ENCODE results near the gene ARHGEF4.

The ARHGEF4 gene

DNA sequence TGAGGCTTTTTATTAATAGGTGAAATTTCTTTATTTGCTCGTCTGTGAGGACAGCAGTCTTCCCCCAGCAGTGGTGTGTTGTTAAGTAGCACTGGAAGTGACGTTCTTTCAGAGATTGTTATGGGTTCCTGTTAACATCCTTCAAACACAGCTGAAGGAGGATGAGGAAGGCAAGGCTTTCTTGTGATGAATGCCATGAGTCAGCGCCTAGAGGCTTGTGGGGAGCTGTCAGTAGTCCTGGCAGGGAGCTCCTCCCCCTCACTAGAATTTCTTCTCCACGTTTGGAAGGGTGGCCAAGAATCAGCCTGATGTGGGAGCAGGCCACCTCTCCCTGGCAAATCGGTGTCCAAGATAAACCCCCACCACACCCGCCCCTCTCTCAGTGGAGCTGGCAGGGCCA, 113.2 kb downstream of the ARHGEF4 start:
- H3K27me3 ChIP-seq (ENCODE audit: control insufficient read depth in 1 of 2, insufficient read depth in 2 of 2, low read length in 2 of 2): no peaks in the 10 kb centered on the region
- no peaks in the 10 kb centered on the region for H3K9me3 ChIP-seq (ENCODE audit: low read length)
- H3K36me3 ChIP-seq (ENCODE audit: insufficient read depth, low read length): no peaks in the 10 kb centered on the region
- H3K27ac ChIP-seq (ENCODE audit: low read depth, low read length): no peak overlapping the region
- H3K4me3 ChIP-seq (ENCODE audit: low read depth in 1 of 2, low read length in 2 of 2): no peak overlapping the region
- H3K9ac ChIP-seq (ENCODE audit: low read length): no peak overlapping the region
- H3K4me1 ChIP-seq (ENCODE audit: insufficient read depth, low read length): no peaks in the 10 kb centered on the region

DNA sequence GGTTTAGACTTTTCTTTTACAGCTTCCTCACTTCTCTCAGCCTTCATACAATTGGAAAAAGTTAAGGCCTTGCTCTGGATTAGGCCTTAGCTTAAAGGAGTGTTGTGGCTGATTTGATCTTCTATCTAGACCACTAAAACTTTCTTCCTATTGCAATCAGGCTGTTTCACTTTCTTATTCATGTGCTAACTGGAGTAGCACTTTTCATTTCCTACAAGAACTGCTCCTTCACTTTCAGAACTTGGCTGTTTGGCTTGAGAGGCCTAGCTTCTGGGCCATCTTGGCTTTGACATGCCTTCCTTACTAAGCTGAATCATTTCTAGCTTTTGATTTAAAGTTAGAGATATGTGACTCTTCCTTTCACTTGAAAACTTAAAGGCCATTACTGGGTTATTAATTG, 114.3 kb downstream of the ARHGEF4 start:
- Histone ChIP-seq H3K4me1 (ENCODE audit: insufficient read depth, low read length) (no peaks in the 10 kb centered on the region), H3K9me3 (ENCODE audit: low read length) (no peaks in the 10 kb centered on the region), H3K4me3 (ENCODE audit: low read depth in 1 of 2, low read length in 2 of 2) (no peak overlapping the region), H3K27ac (ENCODE audit: low read depth, low read length) (no peak overlapping the region), H3K27me3 (ENCODE audit: control insufficient read depth in 1 of 2, insufficient read depth in 2 of 2, low read length in 2 of 2) (no peaks in the 10 kb centered on the region), H3K9ac (ENCODE audit: low read length) (no peak overlapping the region), H3K36me3 (ENCODE audit: insufficient read depth, low read length) (no peaks in the 10 kb centered on the region)

DNA sequence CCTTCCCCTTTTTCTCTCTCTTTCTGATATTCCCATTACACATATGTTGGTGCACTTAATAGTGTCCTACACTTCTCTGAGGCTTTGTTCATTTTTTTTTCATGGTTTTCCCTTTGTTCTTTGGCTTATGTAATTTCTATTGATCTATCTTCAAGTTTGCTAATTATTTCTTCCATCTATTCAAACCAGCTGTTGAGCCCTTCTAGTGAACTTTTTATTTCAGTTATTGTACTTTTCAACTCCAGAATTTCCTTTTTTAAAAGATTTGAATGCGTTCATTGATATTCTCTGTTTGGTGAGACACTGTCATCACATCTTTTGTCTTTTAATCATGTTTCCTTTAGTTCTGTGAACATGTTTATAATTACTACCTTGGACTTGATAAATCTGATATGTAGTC, 118.2 kb downstream of the ARHGEF4 start:
- no peak overlapping the region for H3K9ac ChIP-seq (ENCODE audit: low read length)
- no peaks in the 10 kb centered on the region for H3K9me3 ChIP-seq (ENCODE audit: low read length)
- no peak overlapping the region for H3K4me3 ChIP-seq (ENCODE audit: low read depth in 1 of 2, low read length in 2 of 2)
- no peak overlapping the region for H3K27ac ChIP-seq (ENCODE audit: low read depth, low read length)
- no peaks in the 10 kb centered on the region for H3K4me1 ChIP-seq (ENCODE audit: insufficient read depth, low read length)
- no peaks in the 10 kb centered on the region for H3K27me3 ChIP-seq (ENCODE audit: control insufficient read depth in 1 of 2, insufficient read depth in 2 of 2, low read length in 2 of 2)
- no peaks in the 10 kb centered on the region for H3K36me3 ChIP-seq (ENCODE audit: insufficient read depth, low read length)

DNA sequence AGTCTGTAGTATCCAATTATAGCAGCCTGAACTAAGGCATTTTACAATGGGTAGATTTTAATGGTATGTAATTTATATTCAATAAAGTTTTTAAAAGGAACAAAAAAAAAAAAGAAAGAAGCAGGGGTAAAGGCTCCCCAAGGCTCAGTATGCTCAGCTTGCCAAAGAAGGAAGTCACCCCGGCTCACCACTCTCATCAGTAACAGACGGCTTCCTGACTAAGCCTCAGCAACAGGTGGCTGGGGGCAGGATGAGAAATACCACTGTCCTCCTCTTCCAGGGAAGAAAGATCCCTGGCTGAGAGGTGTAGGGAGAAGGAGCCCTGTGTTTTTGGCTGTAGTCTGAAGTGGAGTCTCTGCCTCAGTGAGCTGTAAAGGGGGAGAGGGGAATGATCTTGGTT, 121.2 kb downstream of the ARHGEF4 start:
- H3K27ac ChIP-seq (ENCODE audit: low read depth, low read length): no peak overlapping the region

DNA sequence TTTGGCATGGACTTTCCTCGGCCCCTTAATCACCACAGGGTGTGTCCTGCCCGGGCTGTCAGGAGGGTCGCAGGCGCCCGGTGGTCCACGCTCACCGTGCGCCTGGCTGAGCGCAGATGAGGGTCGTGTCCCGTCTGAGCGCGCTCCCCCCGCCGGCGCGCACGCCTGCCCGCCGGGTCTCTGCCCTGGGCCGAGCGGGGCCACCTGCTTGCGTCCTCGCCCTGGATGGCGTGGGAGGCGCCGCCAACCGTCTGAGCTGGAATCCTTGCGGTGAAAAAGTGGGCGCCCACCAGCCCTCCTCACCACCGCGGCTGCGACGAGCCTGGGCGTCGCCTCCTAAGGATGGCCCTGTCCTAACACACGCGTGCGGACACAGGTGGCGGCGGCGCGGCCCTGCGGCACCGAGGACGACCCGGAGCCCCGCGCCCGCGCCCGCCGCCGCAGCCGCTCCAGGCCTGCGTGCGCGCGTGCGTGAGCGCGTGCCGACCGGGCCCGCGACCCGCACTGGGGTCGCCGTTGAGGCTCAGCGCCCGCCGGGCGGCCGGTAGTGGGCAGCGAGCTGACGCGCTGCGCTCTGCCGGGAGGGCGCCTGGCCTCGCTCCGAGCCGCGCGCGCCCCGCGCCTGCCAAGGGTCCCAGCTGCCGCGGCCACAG, 126.6 kb downstream of the ARHGEF4 start:
- H3K4me1 ChIP-seq (ENCODE audit: insufficient read depth, low read length): no peaks in the 10 kb centered on the region
- H3K27ac ChIP-seq (ENCODE audit: low read depth, low read length): no peak overlapping the region
- no peak overlapping the region for H3K9ac ChIP-seq (ENCODE audit: low read length)
- no peak overlapping the region for H3K4me3 ChIP-seq (ENCODE audit: low read depth in 1 of 2, low read length in 2 of 2)
- no peaks in the 10 kb centered on the region for H3K36me3 ChIP-seq (ENCODE audit: insufficient read depth, low read length)
- H3K27me3 ChIP-seq (ENCODE audit: control insufficient read depth in 1 of 2, insufficient read depth in 2 of 2, low read length in 2 of 2): peaks cover 9 to 27% of the 10 kb centered on the region in 2 donors
- H3K9me3 ChIP-seq (ENCODE audit: low read length): no peaks in the 10 kb centered on the region

More for the DNA sequence above, 121.2 kb downstream of the ARHGEF4 start:
- Histone ChIP-seq H3K27me3 (ENCODE audit: control insufficient read depth in 1 of 2, insufficient read depth in 2 of 2, low read length in 2 of 2) (peaks cover 0 to under 1% of the 10 kb centered on the region in 2 donors), H3K36me3 (ENCODE audit: insufficient read depth, low read length) (no peaks in the 10 kb centered on the region), H3K9me3 (ENCODE audit: low read length) (no peaks in the 10 kb centered on the region), H3K4me1 (ENCODE audit: insufficient read depth, low read length) (no peaks in the 10 kb centered on the region), H3K4me3 (ENCODE audit: low read depth in 1 of 2, low read length in 2 of 2) (no peak overlapping the region), H3K9ac (ENCODE audit: low read length) (no peak overlapping the region)

DNA sequence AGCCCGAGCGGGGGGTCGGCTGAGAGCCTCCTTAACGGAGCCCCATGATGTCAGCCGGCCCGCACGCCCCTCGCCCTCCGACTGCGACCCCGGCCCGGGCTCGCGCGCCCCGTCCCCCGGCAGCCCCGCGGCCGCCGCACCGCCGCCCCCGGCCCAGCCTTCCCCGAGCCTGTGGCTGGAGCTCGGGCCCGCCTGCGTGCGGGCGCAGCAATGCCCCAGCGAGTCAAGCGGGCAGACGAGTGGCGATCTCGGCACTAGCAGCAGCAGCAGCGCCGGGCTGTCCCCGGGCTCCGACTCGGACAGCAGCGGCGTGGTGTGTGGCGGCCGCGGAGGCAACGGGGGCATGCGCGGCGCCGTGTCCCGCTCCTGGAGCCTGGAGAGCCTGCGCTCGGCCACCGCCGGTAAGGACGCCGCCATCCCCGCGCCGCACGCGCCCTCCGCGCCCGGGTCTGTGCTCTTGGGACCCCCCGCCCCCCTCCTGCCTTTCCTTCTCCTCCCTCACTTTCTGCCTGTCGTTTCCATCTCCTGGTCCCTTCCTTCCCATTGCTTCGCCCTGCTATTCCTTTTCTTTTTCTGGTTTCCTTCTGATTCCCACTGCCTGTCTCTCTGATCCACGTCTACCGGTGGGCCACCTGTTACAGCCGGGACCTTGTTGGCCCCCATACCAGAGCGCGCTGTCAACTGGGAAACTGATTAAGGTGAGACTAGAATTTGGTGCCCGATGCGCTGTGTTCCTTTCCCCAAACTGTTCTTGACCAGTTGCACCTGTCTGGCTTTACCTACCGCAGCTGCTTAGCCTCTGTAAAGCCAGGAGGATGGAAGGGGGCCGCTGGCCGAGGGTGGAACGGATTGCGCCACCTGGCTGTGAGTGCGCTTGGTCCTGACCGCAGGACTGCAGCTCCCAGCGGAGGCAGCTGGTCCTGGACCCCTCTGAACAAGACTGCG, 127.4 kb downstream of the ARHGEF4 start:
- H3K4me3 ChIP-seq (ENCODE audit: low read depth in 1 of 2, low read length in 2 of 2): no peak overlapping the region
- H3K4me1 ChIP-seq (ENCODE audit: insufficient read depth, low read length): no peaks in the 10 kb centered on the region
- H3K36me3 ChIP-seq (ENCODE audit: insufficient read depth, low read length): no peaks in the 10 kb centered on the region
- no peak overlapping the region for H3K27ac ChIP-seq (ENCODE audit: low read depth, low read length)
- peaks cover 9 to 27% of the 10 kb centered on the region in 2 donors for H3K27me3 ChIP-seq (ENCODE audit: control insufficient read depth in 1 of 2, insufficient read depth in 2 of 2, low read length in 2 of 2)
- H3K9ac ChIP-seq (ENCODE audit: low read length): no peak overlapping the region
- no peaks in the 10 kb centered on the region for H3K9me3 ChIP-seq (ENCODE audit: low read length)

DNA sequence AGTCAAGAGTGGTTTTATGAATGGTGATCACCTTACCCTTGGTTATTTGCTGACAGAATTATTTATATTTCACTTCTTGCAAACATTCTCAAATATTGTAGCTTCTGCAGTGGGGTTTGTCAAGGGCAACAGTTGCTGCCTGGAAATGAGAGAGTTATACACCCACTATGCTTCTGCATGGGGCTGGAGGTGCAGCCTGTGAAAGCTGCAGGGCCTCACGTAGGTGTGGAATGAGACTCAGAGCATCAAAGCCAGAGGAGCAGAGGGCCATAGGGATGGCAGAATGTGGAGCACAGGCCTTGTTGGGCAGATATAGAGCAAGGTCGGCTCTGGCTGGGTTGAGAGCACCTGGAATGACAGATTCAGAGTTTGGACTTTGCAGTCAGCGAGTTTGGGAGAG, 128.2 kb downstream of the ARHGEF4 start:
- no peak overlapping the region for H3K27ac ChIP-seq (ENCODE audit: low read depth, low read length)
- no peaks in the 10 kb centered on the region for H3K4me1 ChIP-seq (ENCODE audit: insufficient read depth, low read length)
- H3K9me3 ChIP-seq (ENCODE audit: low read length): no peaks in the 10 kb centered on the region
- H3K36me3 ChIP-seq (ENCODE audit: insufficient read depth, low read length): no peaks in the 10 kb centered on the region
- H3K9ac ChIP-seq (ENCODE audit: low read length): no peak overlapping the region
- H3K27me3 ChIP-seq (ENCODE audit: control insufficient read depth in 1 of 2, insufficient read depth in 2 of 2, low read length in 2 of 2): peaks cover 9 to 27% of the 10 kb centered on the region in 2 donors
- no peak overlapping the region for H3K4me3 ChIP-seq (ENCODE audit: low read depth in 1 of 2, low read length in 2 of 2)

DNA sequence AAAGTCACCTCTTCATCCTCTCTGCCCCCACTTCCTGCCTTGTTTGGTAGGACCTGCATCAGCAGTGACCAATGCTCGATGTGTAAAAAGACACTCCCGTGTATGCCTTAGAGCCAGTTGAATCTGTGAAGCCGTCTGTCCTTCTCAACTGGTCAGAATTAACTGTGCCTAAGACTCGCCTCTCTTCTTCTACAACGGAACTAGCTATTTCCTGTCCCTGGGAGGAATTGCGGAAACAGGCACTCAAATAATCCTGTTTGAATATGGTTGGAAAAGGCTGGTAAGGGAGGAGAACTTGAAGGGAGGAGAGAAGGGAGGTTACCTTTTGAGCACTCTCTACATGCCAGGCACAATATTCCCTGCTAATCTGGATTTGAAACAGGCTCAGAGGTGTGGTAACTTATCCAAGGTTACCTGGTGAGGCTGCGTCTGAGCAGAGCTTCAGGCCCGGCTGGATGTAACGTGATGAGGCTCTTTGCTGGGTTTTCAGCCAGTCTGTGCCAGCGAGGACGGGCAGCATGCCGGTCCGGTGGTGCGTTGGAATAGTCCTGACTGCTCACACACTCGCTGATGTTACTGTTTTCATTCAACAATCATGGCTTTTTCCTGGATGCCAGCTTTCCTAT, 129.5 kb downstream of the ARHGEF4 start:
- peaks cover 9 to 27% of the 10 kb centered on the region in 2 donors for H3K27me3 ChIP-seq (ENCODE audit: control insufficient read depth in 1 of 2, insufficient read depth in 2 of 2, low read length in 2 of 2)
- H3K9ac ChIP-seq (ENCODE audit: low read length): no peak overlapping the region
- H3K4me3 ChIP-seq (ENCODE audit: low read depth in 1 of 2, low read length in 2 of 2): no peak overlapping the region
- no peaks in the 10 kb centered on the region for H3K36me3 ChIP-seq (ENCODE audit: insufficient read depth, low read length)
- no peak overlapping the region for H3K27ac ChIP-seq (ENCODE audit: low read depth, low read length)
- H3K9me3 ChIP-seq (ENCODE audit: low read length): no peaks in the 10 kb centered on the region
- no peaks in the 10 kb centered on the region for H3K4me1 ChIP-seq (ENCODE audit: insufficient read depth, low read length)

DNA sequence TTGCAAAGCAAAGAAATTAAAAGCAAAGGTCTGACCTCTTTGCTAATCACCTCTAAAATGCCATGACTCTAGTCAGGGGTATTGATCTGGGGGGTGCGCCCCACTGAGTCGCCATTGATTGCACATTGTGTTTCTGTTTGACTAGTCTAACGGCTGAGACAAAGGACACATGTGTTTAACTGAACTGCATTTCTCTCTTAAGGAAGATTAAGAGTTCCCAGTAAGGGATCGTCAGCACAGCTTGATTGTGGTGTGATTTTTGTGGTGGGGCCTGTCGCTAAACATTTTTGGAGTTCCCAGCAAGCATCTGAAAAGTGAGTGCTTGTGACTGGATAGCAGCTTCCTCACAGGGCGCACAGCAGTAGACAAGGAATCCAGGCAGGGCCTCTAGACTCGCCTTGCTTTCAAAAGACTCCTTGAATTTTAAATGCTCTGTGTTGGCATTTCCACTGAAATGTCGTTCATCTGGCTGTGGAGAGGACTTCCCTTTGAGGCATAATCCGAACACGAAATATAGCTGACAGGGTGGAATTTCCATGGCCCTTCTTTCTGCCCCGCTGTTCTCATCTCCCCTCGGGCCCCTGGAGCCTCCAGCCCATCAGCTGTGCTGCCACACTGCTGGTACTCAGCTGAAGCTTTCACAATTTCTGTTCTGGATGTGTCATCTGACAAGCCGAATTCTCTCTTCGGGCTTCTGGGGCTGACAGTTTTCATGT, 130.2 kb downstream of the ARHGEF4 start:
- Histone ChIP-seq H3K27me3 (ENCODE audit: control insufficient read depth in 1 of 2, insufficient read depth in 2 of 2, low read length in 2 of 2) (peaks cover 9 to 27% of the 10 kb centered on the region in 2 donors), H3K36me3 (ENCODE audit: insufficient read depth, low read length) (no peaks in the 10 kb centered on the region), H3K9me3 (ENCODE audit: low read length) (no peaks in the 10 kb centered on the region), H3K4me1 (ENCODE audit: insufficient read depth, low read length) (no peaks in the 10 kb centered on the region), H3K9ac (ENCODE audit: low read length) (no peak overlapping the region), H3K27ac (ENCODE audit: low read depth, low read length) (no peak overlapping the region), H3K4me3 (ENCODE audit: low read depth in 1 of 2, low read length in 2 of 2) (no peak overlapping the region)

DNA sequence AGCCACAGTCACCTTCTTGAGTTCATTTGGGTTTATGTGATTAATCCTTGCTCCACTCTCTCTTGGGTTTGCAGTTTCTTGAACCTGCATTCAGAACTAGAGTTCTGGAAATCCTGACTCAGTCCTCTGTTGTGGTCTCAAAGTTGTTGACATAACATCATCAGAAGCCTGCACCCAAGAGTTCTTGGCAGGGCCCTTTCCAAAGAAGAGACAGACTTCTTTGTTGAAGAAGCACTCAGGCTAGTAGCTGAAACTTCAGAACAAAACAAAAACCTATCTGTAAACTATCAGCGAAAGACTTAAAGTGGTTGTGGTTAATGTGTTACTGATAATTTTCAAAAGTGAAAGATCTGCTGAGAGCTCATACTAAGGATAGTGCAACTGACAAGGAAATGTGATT, 135.7 kb downstream of the ARHGEF4 start:
- H3K9ac ChIP-seq (ENCODE audit: low read length): no peak overlapping the region
- no peaks in the 10 kb centered on the region for H3K27me3 ChIP-seq (ENCODE audit: control insufficient read depth in 1 of 2, insufficient read depth in 2 of 2, low read length in 2 of 2)
- no peak overlapping the region for H3K27ac ChIP-seq (ENCODE audit: low read depth, low read length)
- no peaks in the 10 kb centered on the region for H3K9me3 ChIP-seq (ENCODE audit: low read length)
- no peak overlapping the region for H3K4me3 ChIP-seq (ENCODE audit: low read depth in 1 of 2, low read length in 2 of 2)
- H3K4me1 ChIP-seq (ENCODE audit: insufficient read depth, low read length): no peaks in the 10 kb centered on the region
- no peaks in the 10 kb centered on the region for H3K36me3 ChIP-seq (ENCODE audit: insufficient read depth, low read length)

DNA sequence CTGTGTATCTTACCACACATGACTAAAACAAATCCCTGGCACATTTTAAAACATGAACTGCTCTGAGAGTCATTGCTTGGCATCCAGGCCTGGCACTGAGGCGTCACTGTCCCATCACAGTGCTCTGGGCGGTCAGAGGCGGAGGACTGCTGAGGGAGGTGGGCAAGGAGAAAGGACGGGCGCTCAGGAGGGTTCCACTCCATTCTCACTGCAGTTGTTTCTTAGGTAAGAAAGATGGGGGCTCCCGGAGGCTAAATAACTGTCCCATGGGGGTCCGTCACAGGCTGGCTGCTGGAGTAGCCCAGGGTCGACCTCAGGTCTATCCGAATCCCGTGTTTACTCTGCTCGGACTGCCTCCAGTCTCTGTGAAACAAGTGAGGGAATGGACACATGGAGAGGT, 139.0 kb downstream of the ARHGEF4 start:
- H3K27ac ChIP-seq (ENCODE audit: low read depth, low read length): no peak overlapping the region
- no peak overlapping the region for H3K9ac ChIP-seq (ENCODE audit: low read length)

More for the DNA sequence above, 139.0 kb downstream of the ARHGEF4 start:
- Histone ChIP-seq H3K36me3 (ENCODE audit: insufficient read depth, low read length) (no peaks in the 10 kb centered on the region), H3K4me1 (ENCODE audit: insufficient read depth, low read length) (no peaks in the 10 kb centered on the region), H3K4me3 (ENCODE audit: low read depth in 1 of 2, low read length in 2 of 2) (no peak overlapping the region), H3K9me3 (ENCODE audit: low read length) (no peaks in the 10 kb centered on the region), H3K27me3 (ENCODE audit: control insufficient read depth in 1 of 2, insufficient read depth in 2 of 2, low read length in 2 of 2) (no peaks in the 10 kb centered on the region)
